Lower leg skin (tissue), 4 donors: ENCODE data around the gene RNASE7. TPM values are rescaled to one million over a fixed set of nuclear protein-coding genes. Genes with fewer than 3 reads are reported as not detected.

Source experiments
- DNase-seq, 2 donors: peaks; one replicate each; pipeline ENCODE4 v3.0.0-alpha.2; 2019; ENCODE audit warnings: low spot score in 2 of 2
- H3K4me3 ChIP-seq: fragments of 200-600 bp; sonication (generic); 2 replicates; pipeline ENCODE4 v1.5.1; 2017; ENCODE audit warnings: mild to moderate bottlenecking, low read depth; ENCODE audit not compliant: poor library complexity, severe bottlenecking
- POLR2A ChIP-seq, 2 donors: fragments of 450-650 bp; IDR thresholded peaks; one replicate each; pipeline ENCODE4 v1.6.1; 2016 to 2017; ENCODE audit warnings: antibody characterized with exemption in 2 of 2, mild to moderate bottlenecking in 1 of 2, moderate library complexity in 1 of 2
- WGBS, 2 donors: methylation state at CpG; one replicate each; pipeline ENCODE4 v1.1.5; 2018; 5-methylcytosine and 5-hydroxymethylcytosine counted together
- intact Hi-C: fragments of 100-400 bp; cut with DNase I; formaldehyde crosslinking; loops from one replicate; pipeline ENCODE4 v1.15.0; 2023; ENCODE audit warnings: low total_unique reads
- total RNA-seq, 4 donors: library from RNA; depleted of rRNA; stranded (reverse); fragments of >200 nt; gene quantifications; one replicate each; pipeline ENCODE4 v1.1.0, GENCODE V29; 2016
- TF ChIP-seq, protein P1 (sequence below), 3 donors: fragments of 450-650 bp; IDR thresholded peaks; one replicate each; pipeline ENCODE4 v1.5.1; 2016; ENCODE audit warnings: antibody characterized with exemption in 3 of 3, mild to moderate bottlenecking in 3 of 3, moderate library complexity in 2 of 3

Gene RNASE7
- total RNA-seq, 4 donors from 2014 or later, result 34.1 to 83.3 (median 47.8) TPM

DNA sequence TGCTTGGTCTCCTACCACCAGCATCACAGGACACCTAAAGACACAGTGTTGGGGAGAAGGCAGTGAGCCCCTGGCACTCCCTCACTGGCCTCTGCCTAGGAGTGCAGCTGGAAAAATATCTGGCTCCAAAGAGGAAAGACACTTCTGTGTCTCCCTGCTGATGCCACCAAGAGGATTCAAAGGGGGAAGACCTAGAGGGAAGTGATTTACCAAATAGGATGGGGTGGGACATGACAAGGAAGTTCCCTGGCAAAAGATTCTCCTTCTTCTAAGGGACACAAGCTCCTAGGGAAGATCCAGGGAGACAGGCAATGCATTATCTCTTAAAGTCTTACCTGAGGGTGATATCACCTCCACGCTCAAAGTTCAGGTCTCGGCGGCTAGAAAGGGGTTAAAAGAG is 23.4 kb upstream of the RNASE7 start:
- intact Hi-C loops, result loop anchor here (10.0 kb wide), 1 partner anchor 76 kb away; the partner anchor contains the start of gene ZNF219

DNA sequence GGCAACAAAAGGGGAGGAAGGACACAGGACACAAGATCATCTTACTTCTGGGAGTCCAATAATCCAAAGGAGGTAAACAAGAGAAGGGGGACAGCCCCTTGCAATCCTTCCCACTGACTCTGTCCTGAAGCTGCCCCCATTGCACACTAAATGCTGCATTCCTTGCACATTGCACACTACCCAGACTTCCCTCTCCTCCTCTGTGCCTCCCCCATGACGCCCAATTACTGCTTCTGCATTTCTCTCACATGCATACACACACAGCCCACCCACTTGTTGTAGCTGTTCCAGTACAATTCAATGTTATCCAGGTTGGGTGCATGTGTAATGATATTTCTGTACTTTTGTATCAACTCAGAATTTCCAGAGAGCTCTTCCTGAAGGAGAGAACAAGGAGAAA is 22.8 kb upstream of the RNASE7 start:
- H3K4me3 ChIP-seq, result no peak overlapping the region
- intact Hi-C loops, result loop anchor here (10.0 kb wide), 1 partner anchor 75 kb away; the partner anchor contains the start of gene ZNF219
- TF ChIP-seq, protein P1, sequence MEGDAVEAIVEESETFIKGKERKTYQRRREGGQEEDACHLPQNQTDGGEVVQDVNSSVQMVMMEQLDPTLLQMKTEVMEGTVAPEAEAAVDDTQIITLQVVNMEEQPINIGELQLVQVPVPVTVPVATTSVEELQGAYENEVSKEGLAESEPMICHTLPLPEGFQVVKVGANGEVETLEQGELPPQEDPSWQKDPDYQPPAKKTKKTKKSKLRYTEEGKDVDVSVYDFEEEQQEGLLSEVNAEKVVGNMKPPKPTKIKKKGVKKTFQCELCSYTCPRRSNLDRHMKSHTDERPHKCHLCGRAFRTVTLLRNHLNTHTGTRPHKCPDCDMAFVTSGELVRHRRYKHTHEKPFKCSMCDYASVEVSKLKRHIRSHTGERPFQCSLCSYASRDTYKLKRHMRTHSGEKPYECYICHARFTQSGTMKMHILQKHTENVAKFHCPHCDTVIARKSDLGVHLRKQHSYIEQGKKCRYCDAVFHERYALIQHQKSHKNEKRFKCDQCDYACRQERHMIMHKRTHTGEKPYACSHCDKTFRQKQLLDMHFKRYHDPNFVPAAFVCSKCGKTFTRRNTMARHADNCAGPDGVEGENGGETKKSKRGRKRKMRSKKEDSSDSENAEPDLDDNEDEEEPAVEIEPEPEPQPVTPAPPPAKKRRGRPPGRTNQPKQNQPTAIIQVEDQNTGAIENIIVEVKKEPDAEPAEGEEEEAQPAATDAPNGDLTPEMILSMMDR (IDR thresholded peaks at IDR 0.05), result no peak
- no peak for TF ChIP-seq POLR2A (IDR thresholded peaks at IDR 0.05)
- WGBS, 2 donors, result 63 to 75% methylated on average over 1 of the region's 1 CpG
- DNase-seq, result no peak

More for the DNA sequence above, 23.4 kb upstream of the RNASE7 start:
- no peak for DNase-seq
- TF ChIP-seq POLR2A (IDR thresholded peaks at IDR 0.05), result no peak
- TF ChIP-seq, protein P1 (IDR thresholded peaks at IDR 0.05), result no peak
- no peak overlapping the region for H3K4me3 ChIP-seq
- 91 to 93% methylated on average over 3 of the region's 3 CpGs for WGBS, 2 donors

DNA sequence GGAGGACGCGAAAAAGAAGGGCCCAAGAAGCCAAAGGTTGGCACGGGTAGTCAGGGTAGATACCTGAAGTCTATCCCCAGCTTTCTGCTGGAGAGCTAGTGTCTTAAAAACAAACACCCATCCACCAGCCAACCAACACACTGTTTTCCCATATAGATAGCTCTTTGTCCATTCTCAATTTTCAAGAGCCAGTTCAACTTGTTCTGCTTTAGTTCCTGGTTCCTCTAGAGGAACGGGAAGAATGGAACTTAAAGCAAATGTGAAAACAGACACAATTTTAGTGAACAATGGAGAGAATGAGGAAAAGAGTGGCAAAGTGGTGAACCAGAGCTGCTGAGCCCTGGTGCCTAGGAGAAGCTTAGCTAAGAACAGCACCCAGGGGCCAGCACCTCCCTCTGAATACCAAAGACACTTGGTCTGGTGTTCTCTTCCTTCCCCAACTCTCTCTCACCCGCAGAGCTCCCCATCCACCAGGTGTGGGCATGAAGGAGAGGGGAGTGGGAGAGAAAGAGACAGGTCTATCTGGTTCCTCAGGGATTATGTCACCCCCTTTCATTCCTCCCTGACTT is 21.1 kb upstream of the RNASE7 start:
- H3K4me3 ChIP-seq, result no peak overlapping the region
- no peak for TF ChIP-seq POLR2A (IDR thresholded peaks at IDR 0.05)
- TF ChIP-seq, protein P1 (IDR thresholded peaks at IDR 0.05), result no peak
- intact Hi-C loops, result no loop called here

DNA sequence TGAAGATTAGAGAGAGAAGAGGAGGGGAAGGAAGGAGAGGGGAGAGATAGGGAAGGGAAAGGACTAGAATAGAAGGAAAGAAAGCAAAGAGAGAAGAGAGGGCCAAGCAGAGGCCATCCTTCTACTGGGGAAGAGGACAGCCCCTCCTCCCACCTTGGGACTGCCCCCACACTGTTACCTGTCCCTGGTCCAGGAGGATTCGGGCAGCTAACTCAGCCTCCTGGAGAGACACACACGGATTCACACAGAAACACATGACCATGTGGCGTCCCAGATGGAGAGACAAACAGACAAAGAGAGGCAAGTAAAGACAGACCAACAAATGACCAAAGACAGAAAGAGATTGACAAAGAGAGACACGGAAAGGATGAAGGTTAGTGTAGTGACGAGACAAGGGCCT is 19.5 kb upstream of the RNASE7 start:
- no peak overlapping the region for H3K4me3 ChIP-seq
- WGBS, 2 donors, result 79 to 83% methylated on average over 5 of the region's 5 CpGs
- DNase-seq, result peak in 1 of 2 donors; percentile 68
- intact Hi-C loops, result no loop called here
- TF ChIP-seq POLR2A (IDR thresholded peaks at IDR 0.05), result no peak
- TF ChIP-seq, protein P1 (IDR thresholded peaks at IDR 0.05), result no peak

More for the DNA sequence above, 21.1 kb upstream of the RNASE7 start:
- 78 to 84% methylated on average over 5 of the region's 5 CpGs for WGBS, 2 donors
- peak in 1 of 2 donors; percentile 17 for DNase-seq

DNA sequence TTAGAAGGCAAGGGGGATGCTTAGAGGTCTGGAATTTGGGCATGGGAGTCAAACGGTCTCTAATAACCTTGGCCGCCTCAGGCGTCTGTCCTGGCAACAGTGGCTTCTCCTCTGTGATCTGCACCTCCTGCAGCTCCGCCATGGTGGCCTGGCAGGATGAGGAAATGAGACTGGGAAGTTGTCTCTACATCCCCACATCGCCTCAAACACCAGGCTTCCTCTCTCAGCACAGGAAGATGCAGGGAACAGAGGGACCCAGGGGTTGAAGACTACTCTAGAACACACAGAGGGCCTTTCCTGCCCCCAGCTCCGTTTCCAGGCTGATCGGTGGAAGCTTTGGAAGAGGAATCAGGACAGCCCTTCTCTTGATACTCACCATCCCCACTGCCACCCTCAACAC is 19.0 kb upstream of the RNASE7 start:
- intact Hi-C loops, result no loop called here
- peak in 1 of 2 donors; percentile 85 for DNase-seq
- whole genome bisulfite sequencing, 2 donors, result 62 to 67% methylated on average over 7 of the region's 7 CpGs
- TF ChIP-seq, protein P1 (IDR thresholded peaks at IDR 0.05), result no peak
- no peak for TF ChIP-seq POLR2A (IDR thresholded peaks at IDR 0.05)
- no peak overlapping the region for H3K4me3 ChIP-seq
